Osteoblast (primary cell): Measurements from ENCODE around the gene TMEM245. TPM values are rescaled to one million over a fixed set of nuclear protein-coding genes. Genes with fewer than 3 reads are reported as not detected.
A peak's percentile ranks its signal among the peaks of the same experiment; 100 is the strongest.

ENCODE experiments used
- DNase-seq: peaks from one replicate; pipeline ENCODE4 v3.0.0; 2011; ENCODE audit warnings: low spot score, mixed read lengths; ENCODE audit not compliant: insufficient read length; ENCODE audit errors: missing footprints
- H2AFZ ChIP-seq: 2 replicates; pipeline ENCODE4 v1.6.0; 2011; ENCODE audit warnings: mild to moderate bottlenecking, low read length
- H3K27ac ChIP-seq: 2 replicates; pipeline ENCODE4 v1.5.1; 2011; ENCODE audit warnings: mild to moderate bottlenecking, low read depth, low read length, moderate library complexity
- H3K27me3 ChIP-seq: 2 replicates; pipeline ENCODE4 v1.6.0; 2012; ENCODE audit warnings: mild to moderate bottlenecking, control low read depth, inconsistent platforms, low read length, moderate library complexity; ENCODE audit not compliant: insufficient read depth
- H3K36me3 ChIP-seq: 2 replicates; pipeline ENCODE4 v1.5.1; 2011; ENCODE audit warnings: mild to moderate bottlenecking, low read length, control low read depth, moderate library complexity; ENCODE audit not compliant: insufficient read depth
- H3K4me1 ChIP-seq: 2 replicates; pipeline ENCODE4 v1.5.1; 2011; ENCODE audit warnings: mild to moderate bottlenecking, low read length, control low read depth, moderate library complexity; ENCODE audit not compliant: insufficient read depth
- H3K4me2 ChIP-seq: 2 replicates; pipeline ENCODE4 v1.6.0; 2011; ENCODE audit warnings: mild to moderate bottlenecking, low read length; ENCODE audit not compliant: insufficient read depth
- H3K4me3 ChIP-seq: fragments of 200-600 bp; sonication (generic); 3 replicates; pipeline ENCODE4 v1.5.1; 2012; ENCODE audit warnings: mild to moderate bottlenecking, low read length, inconsistent platforms; ENCODE audit not compliant: insufficient read depth
- H3K79me2 ChIP-seq: 2 replicates; pipeline ENCODE4 v1.6.0; 2012; ENCODE audit warnings: mild to moderate bottlenecking, low read length, control low read depth, inconsistent platforms; ENCODE audit not compliant: insufficient read depth
- H3K9me3 ChIP-seq: 2 replicates; pipeline ENCODE4 v1.5.1; 2011; ENCODE audit warnings: low read depth, low read length, control low read depth
- H4K20me1 ChIP-seq: 2 replicates; pipeline ENCODE4 v1.6.0; 2012; ENCODE audit warnings: mild to moderate bottlenecking, low read length, control low read depth; ENCODE audit not compliant: insufficient read depth
- CTCF ChIP-seq: IDR thresholded peaks from 2 replicates; pipeline ENCODE4 v1.5.1; 2011; ENCODE audit warnings: mild to moderate bottlenecking, low read depth, low read length, moderate library complexity; ENCODE audit errors: extremely low read depth
- total RNA-seq: library from RNA; depleted of rRNA; stranded (reverse); fragments of >200 nt; gene quantifications from 2 replicates; pipeline ENCODE4 v1.2.3, GENCODE V29; 2012

The TMEM245 gene
- total RNA-seq, 1 donor: 45.2 TPM

GRCh38 chr9:109002141-109002540, 117.6 kb downstream of the TMEM245 start:
- no peak for DNase-seq
- no peak overlapping the region for H3K27ac ChIP-seq
- peaks cover 2% of the 10 kb centered on the region for H3K4me1 ChIP-seq
- H4K20me1 ChIP-seq: peaks cover 42% of the 10 kb centered on the region
- H3K27me3 ChIP-seq: no peaks in the 10 kb centered on the region
- H3K36me3 ChIP-seq: peaks cover 25% of the 10 kb centered on the region
- no peak overlapping the region for H3K4me3 ChIP-seq
- no peak for TF ChIP-seq CTCF
- peaks cover 12% of the 10 kb centered on the region for H3K9me3 ChIP-seq
- H3K79me2 ChIP-seq: peaks cover 87% of the 10 kb centered on the region
- no peak overlapping the region for H2AFZ ChIP-seq
- no peak overlapping the region for H3K4me2 ChIP-seq

- no peak for TF ChIP-seq CTCF
- Histone ChIP-seq H3K4me2 (peak overlapping the region; percentile 1), H2AFZ (no peak overlapping the region), H3K27ac (peak overlapping the region; percentile 38), H4K20me1 (peaks cover 34% of the 10 kb centered on the region), H3K4me1 (peaks cover 2% of the 10 kb centered on the region), H3K36me3 (peaks cover 25% of the 10 kb centered on the region), H3K27me3 (no peaks in the 10 kb centered on the region), H3K79me2 (peaks cover 82% of the 10 kb centered on the region), H3K9me3 (peaks cover 12% of the 10 kb centered on the region), H3K4me3 (no peak overlapping the region)
- peak; percentile 87 for DNase-seq
Observed at GRCh38 chr9:109001275-109001676, 118.5 kb downstream of the TMEM245 start.

GRCh38 chr9:108997112-108997511, 122.6 kb downstream of the TMEM245 start:
- peaks cover 68% of the 10 kb centered on the region for H3K79me2 ChIP-seq
- no peak overlapping the region for H3K4me2 ChIP-seq
- H3K36me3 ChIP-seq: peaks cover 17% of the 10 kb centered on the region
- peaks cover 2% of the 10 kb centered on the region for H3K4me1 ChIP-seq
- H3K9me3 ChIP-seq: no peaks in the 10 kb centered on the region
- TF ChIP-seq CTCF: no peak
- H2AFZ ChIP-seq: no peak overlapping the region
- no peak overlapping the region for H3K27ac ChIP-seq
- no peak overlapping the region for H3K4me3 ChIP-seq
- H3K27me3 ChIP-seq: no peaks in the 10 kb centered on the region
- DNase-seq: no peak
- H4K20me1 ChIP-seq: peaks cover 36% of the 10 kb centered on the region

- Histone ChIP-seq H3K9me3 (no peaks in the 10 kb centered on the region), H3K27ac (no peak overlapping the region), H3K36me3 (peaks cover 17% of the 10 kb centered on the region), H3K4me1 (peaks cover 2% of the 10 kb centered on the region), H3K79me2 (peaks cover 63% of the 10 kb centered on the region), H3K4me3 (no peak overlapping the region), H2AFZ (no peak overlapping the region), H4K20me1 (peaks cover 32% of the 10 kb centered on the region), H3K4me2 (no peak overlapping the region), H3K27me3 (no peaks in the 10 kb centered on the region)
- no peak for DNase-seq
- no peak for TF ChIP-seq CTCF
Observed at GRCh38 chr9:108996643-108997042, 123.1 kb downstream of the TMEM245 start.
